DMS153 treated with DMSO at 0.1 percent for 48 hours (cell line): ENCODE measurements around the gene CGNL1.

Source experiments
- DNase-seq: peaks from one replicate; lab custom pipeline; 2025; ENCODE audit not compliant: unreplicated experiment; lab: John Stamatoyannopoulos, UW

Gene CGNL1

GRCh38 chr15:57455929-57456328, 79.6 kb downstream of the CGNL1 start:
- no peak for DNase-seq

DNA sequence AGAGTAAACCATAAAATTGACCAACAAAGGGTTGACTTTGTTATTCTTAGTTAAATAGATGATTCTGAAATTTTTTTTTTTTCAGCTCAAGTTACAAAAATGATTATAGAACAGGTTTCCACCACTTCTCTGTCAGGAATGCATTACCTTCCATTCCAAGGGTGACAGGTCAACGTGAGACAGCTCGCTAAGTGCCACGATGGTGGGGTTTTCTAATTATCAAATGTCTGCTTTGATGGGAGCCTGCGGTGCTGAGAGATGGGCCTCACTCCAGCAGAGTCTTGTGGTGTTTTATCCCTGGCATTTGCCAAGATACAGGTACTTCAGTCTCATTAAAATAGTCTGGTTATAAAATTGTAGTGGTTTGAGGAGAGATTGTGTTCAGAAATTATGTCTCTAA, 80.3 kb downstream of the CGNL1 start:
- no peak for DNase-seq

DNA sequence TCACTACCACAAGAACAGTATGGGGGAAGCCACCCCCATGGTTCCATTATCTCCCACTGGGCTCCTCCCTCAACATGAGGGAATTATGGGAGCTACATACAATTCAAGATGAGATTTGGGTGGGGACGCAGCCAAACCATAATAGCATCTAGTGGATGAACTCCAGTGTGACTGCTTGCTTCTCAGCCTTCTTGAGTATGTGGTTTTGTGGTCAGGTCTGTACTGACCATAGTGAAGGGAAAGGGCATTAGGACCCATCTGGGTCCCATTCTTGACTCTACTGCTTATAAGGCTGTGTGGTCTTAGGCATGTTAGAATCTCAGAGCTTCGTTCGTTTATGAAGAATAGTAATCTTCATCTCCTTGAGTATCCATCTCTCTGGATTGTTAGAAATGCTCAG, 81.4 kb downstream of the CGNL1 start:
- no peak for DNase-seq

DNA sequence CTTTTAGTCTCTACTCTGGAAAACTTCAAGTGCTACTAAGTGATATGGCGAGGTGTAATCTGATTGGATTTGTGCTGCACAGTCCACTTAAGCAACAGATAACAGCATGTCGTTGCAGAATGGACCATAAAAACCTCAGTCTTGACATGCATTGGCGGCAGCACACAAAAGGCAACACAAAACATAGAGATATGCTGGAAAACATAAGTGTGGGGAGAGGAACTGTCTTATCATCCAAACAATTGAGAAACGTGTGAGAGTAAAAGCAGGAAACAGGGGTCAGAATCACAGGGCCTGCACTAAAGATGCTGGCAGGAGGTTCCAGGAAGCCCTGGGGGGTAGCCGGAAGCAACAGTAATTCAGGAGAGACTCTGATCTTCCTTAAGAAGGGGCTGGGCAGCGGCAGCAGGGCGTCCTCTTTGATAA, 82.1 kb downstream of the CGNL1 start:
- no peak for DNase-seq

DNA sequence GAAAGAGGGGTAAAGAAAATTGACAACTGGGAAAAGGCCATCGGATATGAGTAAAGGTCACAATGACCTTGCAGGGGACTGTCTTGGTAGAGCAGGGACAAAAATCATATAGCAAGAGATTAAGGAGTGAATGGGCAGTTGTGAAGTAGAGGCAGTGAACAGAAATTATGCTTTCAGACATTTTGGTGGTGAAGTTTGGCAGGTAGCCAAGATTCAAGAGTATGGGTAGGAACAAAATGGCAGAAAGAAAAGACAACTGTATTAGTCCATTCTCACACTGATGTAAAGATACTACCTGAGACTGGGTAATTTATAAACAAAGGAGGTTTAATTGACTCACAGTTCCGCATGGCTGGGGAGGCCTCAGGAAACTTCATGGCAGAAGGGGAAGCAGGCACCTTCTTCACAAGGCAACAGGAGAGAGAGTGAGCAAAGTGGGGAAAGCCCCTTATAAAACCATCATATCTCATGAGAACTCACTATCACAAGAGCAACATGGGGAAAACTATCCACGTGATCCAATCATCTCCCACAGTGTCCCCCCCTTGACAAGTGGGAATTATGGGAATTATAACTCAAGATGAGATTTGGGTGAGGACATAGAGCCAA, 84.0 kb downstream of the CGNL1 start:
- no peak for DNase-seq

DNA sequence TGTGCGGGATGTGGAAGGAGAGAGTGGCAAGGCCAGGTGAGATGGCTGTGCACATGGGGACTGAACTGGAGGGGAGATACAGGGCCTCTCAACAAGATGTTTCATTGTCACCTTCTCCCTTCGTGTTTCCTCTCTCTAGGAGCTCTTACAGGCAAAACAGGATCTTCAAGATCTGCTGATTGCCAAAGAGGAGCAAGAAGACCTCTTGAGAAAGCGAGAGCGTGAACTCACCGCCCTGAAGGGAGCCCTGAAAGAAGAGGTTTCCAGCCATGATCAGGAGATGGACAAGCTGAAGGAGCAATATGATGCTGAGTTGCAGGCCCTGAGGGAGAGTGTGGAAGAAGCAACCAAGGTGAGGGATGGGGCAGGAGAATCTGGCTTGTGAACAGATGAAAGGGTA, 85.2 kb downstream of the CGNL1 start:
- no peak for DNase-seq

- no peak for DNase-seq
These were observed 86.1 kb downstream of the CGNL1 start for GRCh38 chr15:57462381-57462780.

- DNase-seq: no peak
These were observed 87.1 kb downstream of the CGNL1 start for GRCh38 chr15:57463360-57463759.

DNA sequence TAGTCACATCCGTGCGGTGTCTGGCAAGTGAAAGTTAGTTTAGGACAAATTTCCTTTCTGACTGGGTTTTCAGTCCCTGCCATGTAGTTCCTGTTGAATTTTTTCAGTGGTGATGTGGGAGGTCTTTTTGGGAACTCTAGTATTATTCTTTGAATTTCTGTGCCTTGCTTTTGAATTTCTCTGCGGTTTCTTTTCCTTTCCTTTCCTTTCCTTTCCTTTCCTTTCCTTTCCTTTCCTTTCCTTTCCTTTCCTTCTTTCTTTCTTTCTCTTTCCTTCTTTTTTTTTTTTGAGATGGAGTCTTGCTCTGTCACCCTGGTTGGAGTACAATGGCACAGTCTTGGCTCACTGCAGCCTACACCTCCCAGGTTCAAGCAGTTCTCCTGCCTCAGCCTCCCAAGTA, 88.2 kb downstream of the CGNL1 start:
- no peak for DNase-seq

DNA sequence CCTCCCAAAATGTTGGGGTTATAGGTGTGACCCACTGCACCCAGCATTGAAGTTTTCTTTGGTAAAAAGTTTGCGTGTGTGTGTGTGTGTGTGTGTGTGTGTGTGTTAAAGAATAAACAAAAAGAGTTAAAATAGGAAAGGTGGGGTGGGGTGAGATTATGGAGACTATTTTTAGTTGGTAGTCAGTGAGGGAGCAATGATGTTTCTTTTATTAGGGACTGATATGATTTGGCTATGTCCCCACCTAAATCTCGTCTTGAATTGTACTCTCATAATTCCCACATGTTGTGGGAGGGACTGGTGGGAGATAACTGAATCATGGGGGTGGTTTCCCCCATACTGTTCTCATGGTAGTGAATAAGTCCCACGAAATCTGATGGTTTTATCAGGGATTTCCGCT, 92.2 kb downstream of the CGNL1 start:
- no peak for DNase-seq

DNA sequence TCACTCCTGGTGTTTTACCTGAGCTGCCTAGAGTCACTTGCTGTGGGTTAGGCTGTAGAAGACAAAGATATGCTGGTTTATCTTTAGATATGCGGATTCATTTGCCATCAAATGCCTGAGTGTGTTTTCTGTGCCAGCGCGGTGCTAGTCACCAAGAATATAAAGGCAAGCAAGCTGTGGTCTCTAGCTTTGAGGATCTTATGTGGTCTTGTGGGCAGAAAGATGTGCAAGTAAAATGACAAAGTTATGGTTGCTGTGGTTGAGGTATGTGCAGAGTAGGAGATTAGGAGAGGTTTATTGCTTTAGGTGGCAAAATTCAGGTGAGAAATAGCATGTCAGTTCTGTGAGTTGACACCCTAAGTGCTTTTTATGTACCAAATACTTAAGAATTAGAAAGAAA, 94.2 kb downstream of the CGNL1 start:
- DNase-seq: no peak

DNA sequence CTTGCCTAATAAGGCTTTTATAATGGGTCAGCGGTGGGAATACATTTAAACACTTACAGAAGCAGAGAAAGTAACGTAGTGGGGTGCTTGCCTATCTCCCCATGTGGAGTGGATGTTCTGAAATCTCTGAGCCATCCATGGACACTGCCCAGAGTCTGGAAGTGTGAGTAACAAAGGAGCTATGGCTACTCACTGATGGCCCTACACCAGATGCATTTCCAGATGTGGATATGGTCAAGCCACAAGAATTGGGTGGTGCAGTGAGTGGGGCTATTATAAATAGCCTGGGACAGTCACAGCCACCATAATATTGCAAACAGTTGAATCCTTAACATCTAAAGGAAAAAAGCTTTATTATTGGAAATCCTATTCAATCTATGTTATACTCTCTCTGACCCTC, 96.6 kb downstream of the CGNL1 start:
- DNase-seq: no peak

GRCh38 chr15:57476533-57476975, 100.2 kb downstream of the CGNL1 start:
- no peak for DNase-seq

GRCh38 chr15:57477736-57478522, 101.6 kb downstream of the CGNL1 start:
- DNase-seq: no peak

DNA sequence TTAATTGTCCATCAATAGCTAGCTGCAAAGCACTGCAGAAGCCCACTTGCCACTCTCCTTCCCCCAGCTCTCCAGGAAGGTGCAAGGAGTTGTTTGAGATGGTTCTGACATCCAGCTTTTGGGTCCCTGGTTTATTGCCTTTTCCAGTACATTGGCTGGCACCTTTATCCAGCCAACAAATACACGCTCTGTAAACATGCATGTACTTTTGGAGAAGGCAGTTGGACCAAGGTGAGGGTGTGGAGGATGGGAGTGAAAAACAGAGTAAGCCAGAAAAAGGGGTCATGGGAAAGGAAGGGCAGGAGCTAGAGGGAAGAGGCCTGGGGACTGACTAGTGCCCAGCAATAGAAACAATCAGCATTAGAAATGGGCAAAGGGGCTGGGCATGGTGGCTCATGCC, 102.7 kb downstream of the CGNL1 start:
- DNase-seq: no peak

- no peak for DNase-seq
These were observed 104.9 kb downstream of the CGNL1 start for GRCh38 chr15:57481038-57481705.

DNA sequence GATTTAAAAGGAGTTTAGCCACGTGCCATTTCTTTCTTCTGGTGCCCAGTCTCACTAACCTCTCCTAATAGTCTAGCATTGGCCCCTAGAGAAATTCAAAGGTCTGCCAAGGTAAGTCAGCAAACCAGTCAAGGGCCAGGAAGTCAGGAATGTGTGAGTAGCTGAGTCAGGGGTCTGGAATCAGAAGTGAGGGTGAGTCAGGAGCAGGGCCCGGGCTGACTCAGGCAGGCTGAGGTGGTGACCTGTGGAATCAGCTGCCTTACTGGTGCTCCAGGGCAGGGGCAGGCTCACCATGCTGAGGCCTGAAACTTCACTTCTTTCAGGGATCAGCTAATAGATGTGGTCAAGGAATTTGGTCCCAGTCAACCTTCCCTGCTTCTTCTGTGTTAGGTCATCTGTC, 109.6 kb downstream of the CGNL1 start:
- no peak for DNase-seq

GRCh38 chr15:57486833-57487232, 110.5 kb downstream of the CGNL1 start:
- no peak for DNase-seq

DNA sequence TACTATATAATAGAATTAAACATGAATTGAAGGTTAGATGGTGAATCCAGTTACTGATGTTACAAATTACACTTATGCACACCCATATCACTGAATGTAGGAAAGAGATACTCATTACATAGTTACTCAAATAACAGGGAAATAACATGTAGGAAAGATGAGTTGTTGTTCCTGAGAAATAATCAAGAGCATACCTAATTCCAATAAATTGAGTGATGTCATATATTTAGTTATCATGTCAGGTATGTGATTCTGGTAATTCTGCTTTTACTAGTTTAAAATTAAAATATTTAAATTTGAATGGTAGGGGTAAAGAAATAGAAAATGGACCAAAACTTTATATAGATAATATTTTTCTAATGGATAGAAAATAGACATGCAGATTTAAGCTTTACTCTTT, 112.8 kb downstream of the CGNL1 start:
- no peak for DNase-seq

DNA sequence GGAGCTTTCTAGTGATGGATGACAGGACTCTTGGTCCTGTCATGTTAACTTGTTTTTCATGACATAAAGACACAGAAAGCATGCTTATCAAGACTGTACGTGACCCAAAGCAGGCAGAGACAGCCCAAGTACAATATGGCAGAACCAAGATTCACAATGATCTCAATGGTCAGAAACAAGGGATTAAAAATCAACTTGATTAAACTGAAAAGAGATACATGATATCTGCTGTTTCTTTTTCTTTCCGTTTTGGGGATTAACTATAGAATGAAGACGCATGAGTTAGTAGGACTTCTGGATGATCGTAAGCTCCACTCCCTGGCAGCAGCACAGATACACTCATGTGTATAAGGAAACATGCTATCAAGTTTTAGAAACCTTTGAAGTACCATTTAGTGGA, 117.0 kb downstream of the CGNL1 start:
- DNase-seq: no peak

DNA sequence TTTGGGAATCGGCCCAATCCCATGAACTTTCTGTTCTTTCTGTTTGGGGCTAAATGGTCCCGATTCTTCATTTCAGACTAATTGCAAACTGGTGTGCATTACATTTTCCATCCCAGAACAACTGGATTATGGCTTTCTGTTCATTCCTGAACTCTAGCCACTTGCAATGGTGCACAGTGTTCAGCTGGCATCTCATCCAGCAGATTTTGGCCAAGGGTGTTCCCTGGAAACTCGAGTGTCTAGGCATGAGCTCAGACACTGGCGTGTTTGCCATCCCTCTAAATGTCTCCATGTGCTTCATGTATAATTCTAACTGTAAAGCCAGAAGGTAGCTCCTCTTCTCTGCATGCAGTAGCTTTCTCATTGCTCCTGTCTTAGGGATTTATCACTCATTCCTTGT, 118.3 kb downstream of the CGNL1 start:
- DNase-seq: no peak

GRCh38 chr15:57495041-57495440, 118.7 kb downstream of the CGNL1 start:
- no peak for DNase-seq
